OCI-LY1 (cell line): Measurements from ENCODE around the gene ZNF618.

Experiments
- H2AFZ ChIP-seq: fragments of 200-600 bp; sonication (generic), shearing (Covaris generic); 2 replicates; pipeline ENCODE4 v1.6.0; 2014; ENCODE audit warnings: antibody characterized with exemption, mild to moderate bottlenecking, low read length
- H3F3A ChIP-seq: fragments of 200-600 bp; sonication (generic), shearing (Covaris generic); 2 replicates; pipeline ENCODE4 v1.6.0; 2014; ENCODE audit warnings: mild to moderate bottlenecking, antibody characterized with exemption, low read length, moderate library complexity; ENCODE audit not compliant: insufficient read depth
- H3K27ac ChIP-seq: fragments of 200-600 bp; sonication (generic); 2 replicates; pipeline ENCODE4 v1.5.1; 2014; ENCODE audit warnings: low read length, mixed run types, mild to moderate bottlenecking, low read depth; ENCODE audit not compliant: poor library complexity, severe bottlenecking
- H3K27me3 ChIP-seq: fragments of 200-600 bp; sonication (generic); 2 replicates; pipeline ENCODE4 v1.6.0; 2014; ENCODE audit warnings: antibody characterized with exemption, mild to moderate bottlenecking, low read length, moderate library complexity; ENCODE audit not compliant: insufficient read depth
- H3K36me3 ChIP-seq: fragments of 200-600 bp; sonication (generic); 2 replicates; pipeline ENCODE4 v1.6.1; 2014; ENCODE audit warnings: mild to moderate bottlenecking, antibody characterized with exemption, low read length, moderate library complexity, mixed read lengths; ENCODE audit not compliant: insufficient read depth
- H3K4me1 ChIP-seq: fragments of 200-600 bp; sonication (generic); 2 replicates; pipeline ENCODE4 v1.5.1; 2014; ENCODE audit warnings: mild to moderate bottlenecking, low read length, moderate library complexity; ENCODE audit not compliant: insufficient read depth, severe bottlenecking
- H3K4me2 ChIP-seq: fragments of 200-600 bp; sonication (generic), shearing (Covaris generic); 2 replicates; pipeline ENCODE4 v1.6.1; 2014; ENCODE audit warnings: low read length
- H3K4me3 ChIP-seq: fragments of 200-600 bp; sonication (generic); 2 replicates; pipeline ENCODE4 v1.5.1; 2014; ENCODE audit warnings: low read length, low read depth, mild to moderate bottlenecking, mixed read lengths; ENCODE audit not compliant: poor library complexity, severe bottlenecking
- H3K79me2 ChIP-seq: fragments of 200-600 bp; shearing (Covaris generic); 2 replicates; pipeline ENCODE4 v1.6.1; 2016; ENCODE audit warnings: mixed run types, low read length, mixed read lengths; ENCODE audit not compliant: insufficient read depth
- H3K9ac ChIP-seq: fragments of 200-600 bp; sonication (generic), shearing (Covaris generic); 2 replicates; pipeline ENCODE4 v1.6.1; 2014; ENCODE audit warnings: mild to moderate bottlenecking, low read length, mixed read lengths
- H3K9me2 ChIP-seq: fragments of 200-600 bp; sonication (generic), shearing (Covaris generic); 2 replicates; pipeline ENCODE4 v1.6.1; 2014; ENCODE audit warnings: low read depth, mild to moderate bottlenecking, low read length, mixed read lengths
- H3K9me3 ChIP-seq: fragments of 200-600 bp; shearing (Covaris generic); 2 replicates; pipeline ENCODE4 v1.6.1; 2014; ENCODE audit warnings: low read length, mixed read lengths
- H4K20me1 ChIP-seq: fragments of 200-600 bp; sonication (generic), shearing (Covaris generic); 2 replicates; pipeline ENCODE4 v1.6.0; 2016; ENCODE audit warnings: mild to moderate bottlenecking, low read length; ENCODE audit not compliant: insufficient read depth
- CTCF ChIP-seq: fragments of 200-600 bp; sonication (generic), shearing (Covaris generic); IDR thresholded peaks from 2 replicates; pipeline ENCODE4 v1.5.1; 2017; ENCODE audit warnings: mild to moderate bottlenecking, antibody characterized with exemption, low read length, moderate library complexity, mixed read lengths
- EZH2 ChIP-seq: fragments of 200-600 bp; sonication (generic), shearing (Covaris generic); IDR thresholded peaks from 2 replicates; pipeline ENCODE4 v1.8.0; 2017; ENCODE audit warnings: borderline replicate concordance, mixed run types, mild to moderate bottlenecking, antibody characterized with exemption, low read length, moderate library complexity, mixed read lengths

The ZNF618 gene

GRCh38 chr9:113857875-113858274, 18.2 kb upstream of the ZNF618 start:
- no peak overlapping the region for H3K4me2 ChIP-seq
- no peaks in the 10 kb centered on the region for H3K4me1 ChIP-seq
- no peak overlapping the region for H2AFZ ChIP-seq
- no peaks in the 10 kb centered on the region for H3K36me3 ChIP-seq
- no peaks in the 10 kb centered on the region for H4K20me1 ChIP-seq
- no peak for TF ChIP-seq EZH2
- no peak overlapping the region for H3K9ac ChIP-seq
- H3K27ac ChIP-seq = no peak overlapping the region
- H3K27me3 ChIP-seq = no peaks in the 10 kb centered on the region
- H3K9me3 ChIP-seq = no peaks in the 10 kb centered on the region
- no peaks in the 10 kb centered on the region for H3K9me2 ChIP-seq
- no peak overlapping the region for H3K4me3 ChIP-seq
- H3K79me2 ChIP-seq = no peaks in the 10 kb centered on the region
- no peaks in the 10 kb centered on the region for H3F3A ChIP-seq

GRCh38 chr9:113858282-113858681, 17.8 kb upstream of the ZNF618 start:
- Histone ChIP-seq H3K79me2 (no peaks in the 10 kb centered on the region), H3K4me3 (no peak overlapping the region), H2AFZ (no peak overlapping the region), H3K4me2 (no peak overlapping the region), H3K9me3 (no peaks in the 10 kb centered on the region), H3F3A (no peaks in the 10 kb centered on the region), H3K9me2 (no peaks in the 10 kb centered on the region), H3K4me1 (no peaks in the 10 kb centered on the region), H3K9ac (no peak overlapping the region), H3K36me3 (no peaks in the 10 kb centered on the region), H3K27me3 (no peaks in the 10 kb centered on the region), H4K20me1 (no peaks in the 10 kb centered on the region), H3K27ac (no peak overlapping the region)
- TF ChIP-seq CTCF (no peak), EZH2 (no peak)

GRCh38 chr9:113863345-113863744, 12.8 kb upstream of the ZNF618 start:
- Histone ChIP-seq H3K4me2 (no peak overlapping the region), H3K4me1 (no peaks in the 10 kb centered on the region), H3K79me2 (no peaks in the 10 kb centered on the region), H3K4me3 (no peak overlapping the region), H2AFZ (no peak overlapping the region), H3K27ac (no peak overlapping the region), H3K9ac (no peak overlapping the region), H4K20me1 (no peaks in the 10 kb centered on the region), H3F3A (no peaks in the 10 kb centered on the region), H3K9me2 (no peaks in the 10 kb centered on the region), H3K36me3 (no peaks in the 10 kb centered on the region), H3K9me3 (no peaks in the 10 kb centered on the region), H3K27me3 (no peaks in the 10 kb centered on the region)
- TF ChIP-seq CTCF = no peak
- TF ChIP-seq EZH2 = no peak

- no peaks in the 10 kb centered on the region; the same call in 1 of the 2 replicates for H3K27me3 ChIP-seq
- no peaks in the 10 kb centered on the region for H4K20me1 ChIP-seq
- H3K4me2 ChIP-seq = no peak overlapping the region
- H3K36me3 ChIP-seq = no peaks in the 10 kb centered on the region
- no peak overlapping the region for H3K27ac ChIP-seq
- no peaks in the 10 kb centered on the region for H3F3A ChIP-seq
- TF ChIP-seq EZH2 = no peak
- no peak for TF ChIP-seq CTCF
- no peaks in the 10 kb centered on the region for H3K79me2 ChIP-seq
- no peaks in the 10 kb centered on the region for H3K4me1 ChIP-seq
- no peak overlapping the region for H3K4me3 ChIP-seq
- H2AFZ ChIP-seq = no peak overlapping the region
- H3K9ac ChIP-seq = no peak overlapping the region
- no peaks in the 10 kb centered on the region for H3K9me3 ChIP-seq
- no peaks in the 10 kb centered on the region for H3K9me2 ChIP-seq
These were observed 7.6 kb upstream of the ZNF618 start for GRCh38 chr9:113868501-113868900.
